ENCODE data around the gene AMDHD1.

Gene AMDHD1

GRCh38 chr12:95996034-95996658 lies 53.0 kb downstream of the AMDHD1 start, which contains the start of gene HAL:
Gene HAL (minus strand): TSS chr12:95996344. CDS start chr12:95995910, 434 bp downstream.
- no peak for DNase-seq (ENCODE audit: low read depth)

DNA sequence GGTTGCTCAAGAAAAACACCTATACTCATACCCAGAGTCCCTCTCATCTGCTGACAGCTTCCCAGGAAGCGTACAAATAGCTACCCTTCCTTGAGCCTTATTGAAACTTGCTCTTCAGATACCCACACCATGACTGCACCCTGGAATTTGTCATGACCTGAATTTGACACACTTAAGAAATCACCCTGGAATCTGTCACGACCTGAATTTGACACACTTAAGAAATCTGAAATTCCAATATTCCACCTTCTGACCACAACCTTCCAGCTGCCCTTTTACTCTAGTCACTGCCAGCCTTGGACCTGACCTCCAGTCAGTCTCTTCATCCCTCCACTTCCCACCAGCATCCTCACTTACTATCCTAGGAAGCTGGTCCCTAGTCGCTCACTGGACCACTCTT lies 54.1 kb downstream of the AMDHD1 start:
- no peak for DNase-seq (ENCODE audit: low read depth)

GRCh38 chr12:95997911-95998510 lies 54.9 kb downstream of the AMDHD1 start:
- no peak for DNase-seq (ENCODE audit: low read depth)

- peak; percentile 30 for DNase-seq (ENCODE audit: low read depth)
Measured at GRCh38 chr12:95998611-95999286, 55.6 kb downstream of the AMDHD1 start.

DNA sequence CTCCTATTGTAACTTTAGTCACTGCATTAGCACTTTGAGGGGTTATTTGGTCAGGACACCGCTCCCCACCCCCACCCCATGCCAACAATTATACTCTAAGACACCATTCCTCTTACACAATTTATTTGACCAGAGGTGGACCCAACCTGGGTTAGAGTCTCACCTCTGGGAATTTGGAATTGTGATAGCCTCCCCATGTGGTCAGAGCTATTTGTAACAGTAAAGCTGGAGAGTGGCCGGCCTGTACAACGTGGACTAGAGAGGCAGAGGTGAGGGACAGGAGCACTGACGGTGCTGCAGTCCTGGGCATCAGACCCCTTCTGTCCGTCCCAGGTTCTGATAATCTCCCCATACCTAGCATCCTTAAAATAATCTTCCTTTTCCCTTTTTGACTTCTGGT lies 56.4 kb downstream of the AMDHD1 start:
- DNase-seq (ENCODE audit: low read depth): no peak

DNA sequence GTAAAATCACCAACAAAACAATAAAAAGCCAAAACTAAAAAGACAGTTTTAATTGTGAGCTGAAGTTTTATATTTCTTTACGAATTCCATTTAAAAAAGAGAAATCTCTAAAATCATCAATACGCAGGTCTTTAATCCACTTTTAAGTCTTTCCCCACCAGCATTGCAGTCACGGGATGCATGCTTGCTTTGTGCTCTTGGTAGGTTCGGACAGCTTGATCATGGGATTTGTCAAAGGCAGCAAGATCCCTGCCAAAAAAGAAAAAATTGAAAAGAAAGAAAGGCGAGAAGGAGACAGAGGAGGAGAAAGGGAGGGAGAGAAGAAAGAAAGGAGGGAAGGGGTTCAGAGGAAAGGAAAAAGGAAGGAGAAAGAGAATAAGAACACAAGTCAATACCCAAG lies 57.7 kb downstream of the AMDHD1 start:
- no peak for DNase-seq (ENCODE audit: low read depth)

GRCh38 chr12:96006727-96007126 lies 63.6 kb downstream of the AMDHD1 start:
- no peak for DNase-seq (ENCODE audit: low read depth)

DNA sequence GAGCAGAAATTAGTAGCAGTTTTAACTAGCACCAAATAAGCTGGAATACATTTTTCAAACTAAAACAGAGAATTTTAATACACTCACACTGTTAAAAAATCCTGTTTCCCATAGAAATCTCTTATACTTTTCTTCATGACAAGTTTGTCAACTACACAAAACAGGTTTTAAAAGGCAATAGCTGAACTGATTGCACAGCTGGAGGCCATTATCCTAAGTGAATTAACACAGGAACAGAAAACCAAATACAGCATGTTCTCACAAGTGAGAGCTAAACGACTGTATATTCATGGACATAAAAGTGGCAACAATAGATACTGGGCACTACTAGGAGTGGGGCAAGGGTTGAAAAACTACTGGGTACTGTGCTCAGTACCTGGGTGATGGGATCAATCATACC lies 64.6 kb downstream of the AMDHD1 start:
- DNase-seq (ENCODE audit: low read depth): no peak

DNA sequence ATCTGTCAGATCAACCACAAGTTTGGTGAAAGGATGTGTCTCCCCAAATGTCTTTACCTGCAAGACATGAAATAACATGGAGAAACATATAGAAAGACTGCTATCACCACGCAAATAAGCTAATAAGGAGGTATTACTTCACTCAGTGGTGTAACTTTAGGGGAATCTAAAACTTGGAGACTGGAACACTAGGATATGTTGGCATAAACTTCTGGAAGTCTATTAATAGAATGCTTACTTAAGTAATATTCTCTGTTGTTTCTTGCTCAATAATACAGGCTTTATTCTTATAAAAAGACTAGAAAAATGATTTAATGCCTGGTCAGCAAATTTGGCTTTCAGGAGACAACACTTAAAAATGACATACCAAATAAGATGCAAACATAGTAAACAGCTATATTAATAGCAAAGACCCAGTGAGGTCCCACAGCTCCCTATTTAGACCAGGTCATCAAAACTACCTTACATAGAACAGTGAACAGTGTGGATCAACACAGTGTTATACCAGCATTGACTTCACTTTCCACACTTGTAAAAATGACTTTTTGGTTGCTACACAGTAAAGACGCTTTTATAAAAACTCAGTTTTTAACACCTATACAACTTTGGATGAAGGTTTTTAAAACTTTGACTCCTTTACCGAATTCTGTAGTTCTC lies 71.9 kb downstream of the AMDHD1 start:
- no peak for DNase-seq (ENCODE audit: low read depth)

GRCh38 chr12:96015672-96016071 lies 72.5 kb downstream of the AMDHD1 start:
- DNase-seq (ENCODE audit: low read depth): no peak

Measured in stromal cell of bone marrow (primary cell).